Trophoblast cell (in vitro differentiated cells and primary cell): Measurements from ENCODE around the gene PACC1.

Source experiments
- DNase-seq, 2 donors: peaks; one replicate each; pipeline ENCODE4 v3.0.0-alpha.2; 2016
- H2AFZ ChIP-seq: 2 replicates; pipeline ENCODE4 v1.6.1; 2013; ENCODE audit warnings: low read length, moderate library complexity, mild to moderate bottlenecking; ENCODE audit not compliant: insufficient read depth, poor library complexity
- H2AK5ac ChIP-seq: 2 replicates; pipeline ENCODE4 v1.6.1; 2013; ENCODE audit warnings: mild to moderate bottlenecking, low read length
- H2BK120ac ChIP-seq: 2 replicates; pipeline ENCODE4 v1.6.1; 2013; ENCODE audit warnings: low read length, mild to moderate bottlenecking, moderate library complexity; ENCODE audit not compliant: insufficient read depth, poor library complexity
- H2BK12ac ChIP-seq: 2 replicates; pipeline ENCODE4 v1.6.1; 2013; ENCODE audit warnings: mild to moderate bottlenecking, low read length, moderate library complexity
- H2BK5ac ChIP-seq: 2 replicates; pipeline ENCODE4 v1.6.1; 2013; ENCODE audit warnings: low read length, low read depth, moderate library complexity, mild to moderate bottlenecking; ENCODE audit not compliant: poor library complexity
- H3K14ac ChIP-seq: 2 replicates; pipeline ENCODE4 v1.6.1; 2013; ENCODE audit warnings: mild to moderate bottlenecking, low read length
- H3K18ac ChIP-seq: 2 replicates; pipeline ENCODE4 v1.6.1; 2013; ENCODE audit warnings: mild to moderate bottlenecking, low read length
- H3K23ac ChIP-seq: 2 replicates; pipeline ENCODE4 v1.6.1; 2013; ENCODE audit warnings: low read length
- H3K27ac ChIP-seq: 2 replicates; pipeline ENCODE4 v1.5.1; 2013; ENCODE audit warnings: low read depth, mild to moderate bottlenecking, inconsistent platforms, low read length, moderate library complexity
- H3K27me3 ChIP-seq: 2 replicates; pipeline ENCODE4 v1.6.1; 2013; ENCODE audit warnings: inconsistent platforms, mild to moderate bottlenecking, low read length, moderate library complexity; ENCODE audit not compliant: insufficient read depth
- H3K36me3 ChIP-seq, 2 experiments: 1 replicate in 1 of 2; 2 replicates in 1 of 2; pipeline ENCODE4 v1.6.1; 2013; ENCODE audit warnings: low read length in 2 of 2, mild to moderate bottlenecking in 2 of 2, moderate library complexity in 1 of 2; ENCODE audit not compliant: insufficient read depth in 2 of 2, control insufficient read depth in 1 of 2
- H3K4ac ChIP-seq: 2 replicates; pipeline ENCODE4 v1.6.1; 2013; ENCODE audit warnings: low read depth, mild to moderate bottlenecking, low read length, moderate library complexity
- H3K4me1 ChIP-seq, 2 experiments: 1 replicate in 1 of 2; 2 replicates in 1 of 2; pipeline ENCODE4 v1.6.1; 2013; ENCODE audit warnings: low read length in 2 of 2, mild to moderate bottlenecking in 2 of 2, moderate library complexity in 1 of 2; ENCODE audit not compliant: insufficient read depth in 2 of 2, control insufficient read depth in 1 of 2
- H3K4me2 ChIP-seq: 2 replicates; pipeline ENCODE4 v1.6.1; 2013; ENCODE audit warnings: inconsistent platforms, mild to moderate bottlenecking, low read length, moderate library complexity
- H3K4me3 ChIP-seq: 2 replicates; pipeline ENCODE4 v1.5.1; 2013; ENCODE audit warnings: mild to moderate bottlenecking, low read depth, low read length, inconsistent platforms
- H3K79me1 ChIP-seq: one replicate; pipeline ENCODE4 v1.6.1; 2013; ENCODE audit warnings: low read length
- H3K79me2 ChIP-seq: 2 replicates; pipeline ENCODE4 v1.6.1; 2013; ENCODE audit warnings: low read length, mild to moderate bottlenecking; ENCODE audit not compliant: control insufficient read depth, insufficient read depth, poor library complexity
- H3K9ac ChIP-seq: 2 replicates; pipeline ENCODE4 v1.6.1; 2013; ENCODE audit warnings: mild to moderate bottlenecking, low read length
- H3K9me3 ChIP-seq: 2 replicates; pipeline ENCODE4 v1.6.1; 2013; ENCODE audit warnings: low read depth, mild to moderate bottlenecking, control low read depth, inconsistent platforms, low read length; ENCODE audit not compliant: insufficient read depth
- H4K12ac ChIP-seq: 2 replicates; pipeline ENCODE4 v1.6.1; 2013; ENCODE audit warnings: low read depth, mild to moderate bottlenecking, low read length, moderate library complexity
- H4K8ac ChIP-seq: 2 replicates; pipeline ENCODE4 v1.6.1; 2013; ENCODE audit warnings: low read depth, mild to moderate bottlenecking, low read length, moderate library complexity
- H4K91ac ChIP-seq: one replicate; pipeline ENCODE4 v1.6.1; 2013; ENCODE audit warnings: low read depth, mild to moderate bottlenecking, low read length, moderate library complexity
- WGBS: extraction: QIAGEN DNeasy Blood & Tissue Kit; methylation state at CpG from one replicate; pipeline ENCODE4 v1.1.7; 2013; ENCODE audit warnings: missing lambda C conversion rate; ENCODE audit not compliant: insufficient read length, insufficient coverage; ENCODE audit errors: extremely low coverage; 5-methylcytosine and 5-hydroxymethylcytosine counted together

PACC1 gene

GRCh38 chr1:212344905-212345304, 69.8 kb downstream of the PACC1 start:
- H3K79me1 ChIP-seq = no peaks in the 10 kb centered on the region
- H2BK5ac ChIP-seq = no peak overlapping the region
- no CpG with 5 or more reads among the region's 4 CpGs for WGBS
- no peak overlapping the region for H4K8ac ChIP-seq
- no peaks in the 10 kb centered on the region for H3K36me3 ChIP-seq
- H2BK12ac ChIP-seq = no peak overlapping the region
- H4K12ac ChIP-seq = no peak overlapping the region
- no peak overlapping the region for H3K4ac ChIP-seq
- no peak overlapping the region for H4K91ac ChIP-seq
- no peak for DNase-seq
- no peaks in the 10 kb centered on the region for H3K9me3 ChIP-seq
- no peak overlapping the region for H3K14ac ChIP-seq
- no peaks in the 10 kb centered on the region for H3K4me1 ChIP-seq
- H3K4me3 ChIP-seq = no peak overlapping the region
- no peak overlapping the region for H2AFZ ChIP-seq
- no peak overlapping the region for H3K23ac ChIP-seq
- H2AK5ac ChIP-seq = no peak overlapping the region
- no peak overlapping the region for H3K9ac ChIP-seq
- H3K4me2 ChIP-seq = no peak overlapping the region
- no peak overlapping the region for H2BK120ac ChIP-seq
- no peak overlapping the region for H3K18ac ChIP-seq
- no peak overlapping the region for H3K27ac ChIP-seq
- H3K79me2 ChIP-seq = no peaks in the 10 kb centered on the region
- H3K27me3 ChIP-seq = no peaks in the 10 kb centered on the region

- Histone ChIP-seq H3K14ac (no peak overlapping the region), H3K79me1 (no peaks in the 10 kb centered on the region), H3K9me3 (no peaks in the 10 kb centered on the region), H3K27ac (no peak overlapping the region), H4K8ac (no peak overlapping the region), H4K91ac (no peak overlapping the region), H3K23ac (no peak overlapping the region), H3K79me2 (no peaks in the 10 kb centered on the region), H4K12ac (no peak overlapping the region), H3K27me3 (no peaks in the 10 kb centered on the region), H3K4me2 (no peak overlapping the region), H3K4me1 (no peaks in the 10 kb centered on the region), H2BK5ac (no peak overlapping the region), H3K4ac (no peak overlapping the region), H2AK5ac (no peak overlapping the region), H3K4me3 (no peak overlapping the region), H2AFZ (no peak overlapping the region), H3K9ac (no peak overlapping the region), H3K36me3 (no peaks in the 10 kb centered on the region), H2BK12ac (no peak overlapping the region), H3K18ac (no peak overlapping the region), H2BK120ac (no peak overlapping the region)
- no peak for DNase-seq
- no CpG with 5 or more reads among the region's 1 CpG for WGBS
These were observed 73.6 kb downstream of the PACC1 start for GRCh38 chr1:212341090-212341489.

DNA sequence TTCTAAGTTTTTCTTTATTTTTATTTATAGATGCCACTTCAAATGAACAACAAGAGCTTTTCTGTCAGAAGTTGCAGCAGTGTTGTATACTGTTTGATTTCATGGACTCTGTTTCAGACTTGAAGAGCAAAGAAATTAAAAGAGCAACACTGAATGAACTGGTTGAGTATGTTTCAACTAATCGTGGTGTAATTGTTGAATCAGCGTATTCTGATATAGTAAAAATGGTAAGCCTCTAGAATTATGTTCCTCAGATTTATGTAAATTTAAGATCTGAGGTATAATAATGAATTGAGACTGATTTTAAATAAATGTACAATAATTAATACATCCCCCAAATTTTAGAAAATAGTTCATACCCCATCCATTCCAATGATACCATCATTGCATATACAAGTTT, 85.6 kb downstream of the PACC1 start:
- no peak overlapping the region for H2BK5ac ChIP-seq

DNA sequence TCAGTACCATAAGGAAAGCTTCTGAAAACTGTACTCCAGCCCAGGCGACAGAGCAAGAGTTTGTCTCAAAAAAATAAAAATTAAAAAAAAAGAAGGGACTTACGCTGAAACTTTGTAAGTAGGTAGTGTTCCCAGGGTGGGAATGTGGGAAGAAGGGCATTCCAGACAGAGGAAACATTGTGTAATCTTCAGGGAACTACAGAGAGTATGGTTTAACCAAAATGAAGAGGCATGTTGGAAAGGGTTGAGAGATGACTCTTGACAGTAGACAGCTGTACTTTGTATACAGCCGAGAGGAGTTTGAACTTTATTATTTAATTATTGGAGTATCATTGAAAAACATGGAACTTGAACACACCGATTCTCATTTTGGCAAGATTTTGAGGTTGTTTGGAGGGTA, 86.4 kb downstream of the PACC1 start:
- no peak for DNase-seq
- H2AK5ac ChIP-seq = no peak overlapping the region
- no peaks in the 10 kb centered on the region for H3K4me1 ChIP-seq
- no peak overlapping the region for H3K18ac ChIP-seq
- WGBS = no CpG with 5 or more reads among the region's 4 CpGs
- H3K4me2 ChIP-seq = no peak overlapping the region
- H3K14ac ChIP-seq = no peak overlapping the region
- peaks cover 0 to 3% of the 10 kb centered on the region in 2 experiments for H3K36me3 ChIP-seq
- no peak overlapping the region for H3K27ac ChIP-seq
- H3K9ac ChIP-seq = no peak overlapping the region
- H2BK120ac ChIP-seq = no peak overlapping the region
- no peaks in the 10 kb centered on the region for H3K79me1 ChIP-seq
- no peak overlapping the region for H3K4ac ChIP-seq
- no peaks in the 10 kb centered on the region for H3K9me3 ChIP-seq
- no peak overlapping the region for H3K23ac ChIP-seq
- no peaks in the 10 kb centered on the region for H3K79me2 ChIP-seq
- no peak overlapping the region for H4K12ac ChIP-seq
- H4K8ac ChIP-seq = no peak overlapping the region
- H4K91ac ChIP-seq = no peak overlapping the region
- no peak overlapping the region for H2BK12ac ChIP-seq
- H2BK5ac ChIP-seq = no peak overlapping the region
- H3K4me3 ChIP-seq = no peak overlapping the region
- H3K27me3 ChIP-seq = no peaks in the 10 kb centered on the region
- H2AFZ ChIP-seq = no peak overlapping the region

More for the DNA sequence above, 85.6 kb downstream of the PACC1 start:
- Histone ChIP-seq H4K12ac (no peak overlapping the region), H3K79me2 (no peaks in the 10 kb centered on the region), H3K4me3 (no peak overlapping the region), H3K27me3 (no peaks in the 10 kb centered on the region), H4K8ac (no peak overlapping the region), H3K4me2 (no peak overlapping the region), H3K79me1 (no peaks in the 10 kb centered on the region), H3K4ac (no peak overlapping the region), H3K27ac (no peak overlapping the region), H3K23ac (no peak overlapping the region), H3K9ac (no peak overlapping the region), H3K36me3 (peaks cover 0 to 3% of the 10 kb centered on the region in 2 experiments), H3K9me3 (no peaks in the 10 kb centered on the region), H4K91ac (no peak overlapping the region), H3K14ac (no peak overlapping the region), H3K18ac (no peak overlapping the region), H2BK12ac (no peak overlapping the region), H2AK5ac (no peak overlapping the region), H2BK120ac (no peak overlapping the region), H3K4me1 (no peaks in the 10 kb centered on the region), H2AFZ (no peak overlapping the region)
- WGBS = no CpG with 5 or more reads among the region's 2 CpGs
- no peak for DNase-seq
